Heart left ventricle (tissue), 13 donors: ENCODE measurements around the gene ZCCHC7.

Source experiments
- POLR2A ChIP-seq, 2 donors: fragments of 450-650 bp; IDR thresholded peaks; one replicate each; pipeline ENCODE4 v1.6.1; 2017; ENCODE audit warnings: antibody characterized with exemption in 2 of 2, mild to moderate bottlenecking in 2 of 2, moderate library complexity in 2 of 2
- TF ChIP-seq, protein P1 (sequence below), 12 donors: fragments of 200-600 bp; sonication (generic) in 4 of 12; IDR thresholded peaks; one replicate each; pipeline versions ENCODE4 v1.5.0 to v1.8.0; 2018 to 2022; ENCODE audit warnings: antibody characterized with exemption in 12 of 12, mild to moderate bottlenecking in 5 of 12
- donor health status: ischemic (EF 13 %, LVEDD 7.1; RV severe dilation, severe dysfunction).
- donor health status: DM: no; HTN: yes; CAD: no.
- donor health status: DM: no; HTN: no; CAD: no.
- donor health status: ischemic (EF 25% LVEDD 6.9; RV normal size, moderate dysfunction).
- donor health status: ischemic (EF 25% LVEDD 5.7; RV mildly dilated, moderate dysfunction).
- donor health status: ischemic (EF 35%, LVEDD 5.7; RV mildly dilated, moderate dysfunction).
- donor health status: nonischemic (EF 11% LVEDD 7.7; RV severe dilation, severe dysfunction).
- donor health status: DM: yes; HTN: yes; CAD: no.
- donor health status: PGD.
- donor health status: ischemic (EF 29% LVEDD 5.4; RV normal size, mild dysfunction).
- donor health status: nonischemic (EF 23%, LVEDD 6.1; RV moderate dilation, normal function).

DNA sequence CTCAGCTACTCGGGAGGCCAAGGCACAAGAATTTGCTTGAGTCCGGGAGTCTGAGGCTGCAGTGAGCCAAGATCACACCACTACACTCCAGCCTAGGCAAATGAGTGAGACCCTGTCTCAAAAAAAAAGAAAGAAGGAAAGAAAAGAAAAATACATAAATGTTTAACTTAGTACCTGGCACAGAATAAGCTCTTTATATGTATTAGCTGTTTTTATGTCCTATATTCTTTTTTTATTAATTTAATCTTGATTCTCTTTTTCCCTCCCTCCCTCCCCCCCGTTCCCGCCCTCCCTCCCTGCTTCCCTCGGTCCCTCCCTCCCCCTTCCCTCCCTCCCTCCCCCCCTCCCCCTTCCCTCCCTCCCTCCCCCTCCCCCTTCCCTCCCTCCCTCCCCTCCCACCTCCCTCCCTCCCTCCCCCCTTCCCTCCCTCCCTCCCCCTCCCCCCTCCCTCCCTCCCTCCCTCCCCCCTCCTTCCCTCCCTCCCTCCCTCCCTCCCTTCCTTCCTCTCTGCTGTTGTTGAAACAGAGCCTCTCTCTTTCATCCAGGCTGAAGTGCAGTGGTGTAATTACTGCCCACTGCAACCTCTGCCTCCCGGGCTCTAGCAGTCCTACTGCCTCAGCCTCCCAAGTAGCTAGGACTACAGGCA, 166.3 kb downstream of the ZCCHC7 start:
- TF ChIP-seq, protein P1, sequence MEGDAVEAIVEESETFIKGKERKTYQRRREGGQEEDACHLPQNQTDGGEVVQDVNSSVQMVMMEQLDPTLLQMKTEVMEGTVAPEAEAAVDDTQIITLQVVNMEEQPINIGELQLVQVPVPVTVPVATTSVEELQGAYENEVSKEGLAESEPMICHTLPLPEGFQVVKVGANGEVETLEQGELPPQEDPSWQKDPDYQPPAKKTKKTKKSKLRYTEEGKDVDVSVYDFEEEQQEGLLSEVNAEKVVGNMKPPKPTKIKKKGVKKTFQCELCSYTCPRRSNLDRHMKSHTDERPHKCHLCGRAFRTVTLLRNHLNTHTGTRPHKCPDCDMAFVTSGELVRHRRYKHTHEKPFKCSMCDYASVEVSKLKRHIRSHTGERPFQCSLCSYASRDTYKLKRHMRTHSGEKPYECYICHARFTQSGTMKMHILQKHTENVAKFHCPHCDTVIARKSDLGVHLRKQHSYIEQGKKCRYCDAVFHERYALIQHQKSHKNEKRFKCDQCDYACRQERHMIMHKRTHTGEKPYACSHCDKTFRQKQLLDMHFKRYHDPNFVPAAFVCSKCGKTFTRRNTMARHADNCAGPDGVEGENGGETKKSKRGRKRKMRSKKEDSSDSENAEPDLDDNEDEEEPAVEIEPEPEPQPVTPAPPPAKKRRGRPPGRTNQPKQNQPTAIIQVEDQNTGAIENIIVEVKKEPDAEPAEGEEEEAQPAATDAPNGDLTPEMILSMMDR (IDR thresholded peaks at IDR 0.05), result no peak
- TF ChIP-seq POLR2A (IDR thresholded peaks at IDR 0.05), result no peak
